MCF 10A (cell line): ENCODE results near the gene GBE1. TPM values are rescaled to one million over a fixed set of nuclear protein-coding genes. Genes with fewer than 3 reads are reported as not detected.

Experiments used
- BruUV-seq: library from RNA; stranded (reverse); fragments of 400-500 nt; replicated peaks from 2 replicates; lab custom pipeline; 2021; lab: Mats Ljungman, UMichigan
- CTCF ChIA-PET: fragments of 300-600 bp; sonication (Branson Sonifier 250); formaldehyde crosslinking; extraction: SDS; loops from one replicate; lab custom pipeline; 2021; ENCODE audit warnings: antibody characterized with exemption, inconsistent platforms; lab: Yijun Ruan, JAX
- POLR2A ChIA-PET: fragments of 300-600, 350-650 bp; sonication (Branson Sonifier 250); formaldehyde crosslinking; extraction: SDS; loops from one replicate; lab custom pipeline; 2020; ENCODE audit warnings: antibody characterized with exemption, inconsistent platforms; lab: Yijun Ruan, JAX
- DNase-seq: peaks from one replicate; pipeline ENCODE4 v3.0.0-alpha.2; 2018; ENCODE audit not compliant: unreplicated experiment
- H3K27ac Mint-ChIP-seq: one replicate; pipeline ENCODE4 v1.8.0; 2022; ENCODE audit warnings: mild to moderate bottlenecking, low read depth, mixed read lengths; ENCODE audit not compliant: unreplicated experiment
- H3K27me3 Mint-ChIP-seq: one replicate; pipeline ENCODE4 v1.8.0; 2022; ENCODE audit warnings: mixed read lengths; ENCODE audit not compliant: insufficient read depth, unreplicated experiment
- H3K36me3 Mint-ChIP-seq: one replicate; pipeline ENCODE4 v1.8.0; 2022; ENCODE audit warnings: mild to moderate bottlenecking, moderate library complexity, mixed read lengths; ENCODE audit not compliant: insufficient read depth, unreplicated experiment
- H3K4me1 Mint-ChIP-seq: one replicate; pipeline ENCODE4 v1.8.0; 2022; ENCODE audit warnings: mixed read lengths; ENCODE audit not compliant: insufficient read depth, unreplicated experiment
- H3K4me3 Mint-ChIP-seq: one replicate; pipeline ENCODE4 v1.8.0; 2022; ENCODE audit warnings: mild to moderate bottlenecking, moderate library complexity, mixed read lengths; ENCODE audit not compliant: unreplicated experiment
- H3K9me3 Mint-ChIP-seq: one replicate; pipeline ENCODE4 v1.8.0; 2022; ENCODE audit warnings: mixed read lengths; ENCODE audit not compliant: unreplicated experiment
- intact Hi-C: fragments of 100-400 bp; cut with micrococcal nuclease; formaldehyde crosslinking; loops from 2 replicates; pipeline ENCODE4 v1.14.1; 2022
- total RNA-seq: library from RNA; stranded (reverse); gene quantifications from 2 replicates; pipeline ENCODE4 v1.2.3, GENCODE V29; 2022
- TF ChIP-seq, protein P1 (sequence below): fragments of 200-600 bp; IDR thresholded peaks from one replicate; pipeline ENCODE4 v1.8.0; 2022; ENCODE audit warnings: antibody characterized with exemption, mild to moderate bottlenecking; ENCODE audit not compliant: unreplicated experiment

Gene GBE1
- total RNA-seq, 1 experiment from 2014 or later = 41.8 TPM

DNA sequence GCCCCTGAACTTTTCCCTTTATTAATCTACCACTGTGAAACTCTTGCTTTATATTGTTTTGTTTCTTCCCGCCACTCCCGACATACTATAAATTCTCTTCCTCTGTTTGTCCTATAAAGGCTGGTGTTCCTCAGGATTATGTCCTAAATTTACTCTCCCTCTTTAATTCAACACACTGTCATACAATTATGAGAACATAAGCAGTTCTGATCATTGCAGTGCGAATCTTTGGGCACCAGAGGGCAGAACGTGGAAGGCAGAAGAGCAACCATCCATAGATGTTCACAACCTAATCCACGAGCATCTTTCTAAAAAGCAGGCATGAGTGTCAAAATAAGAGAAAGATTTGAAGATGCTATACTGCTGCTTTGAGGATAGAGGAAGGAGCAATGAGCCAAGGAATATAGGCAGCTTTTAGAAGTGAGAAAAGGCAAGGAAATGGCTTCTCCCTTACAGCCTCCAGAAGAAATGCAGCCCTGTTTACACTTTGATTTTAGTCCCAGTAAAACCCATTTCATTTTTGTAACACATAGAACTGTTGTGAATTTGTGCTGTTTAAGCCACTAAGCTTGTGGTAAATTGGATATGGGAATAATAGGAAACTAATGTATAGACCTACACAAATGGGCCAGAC lies 179.4 kb downstream of the GBE1 start:
- H3K4me3 Mint-ChIP-seq = no peak overlapping the region
- intact Hi-C loops = loop anchor here (1.0 to 5.0 kb wide), 4 partner anchors 165 to 1941 kb away; no protein-coding TSS in a partner anchor
- H3K36me3 Mint-ChIP-seq = peaks cover 18% of the 10 kb centered on the region
- H3K27me3 Mint-ChIP-seq = no peaks in the 10 kb centered on the region
- no peaks in the 10 kb centered on the region for H3K9me3 Mint-ChIP-seq
- TF ChIP-seq, protein P1, sequence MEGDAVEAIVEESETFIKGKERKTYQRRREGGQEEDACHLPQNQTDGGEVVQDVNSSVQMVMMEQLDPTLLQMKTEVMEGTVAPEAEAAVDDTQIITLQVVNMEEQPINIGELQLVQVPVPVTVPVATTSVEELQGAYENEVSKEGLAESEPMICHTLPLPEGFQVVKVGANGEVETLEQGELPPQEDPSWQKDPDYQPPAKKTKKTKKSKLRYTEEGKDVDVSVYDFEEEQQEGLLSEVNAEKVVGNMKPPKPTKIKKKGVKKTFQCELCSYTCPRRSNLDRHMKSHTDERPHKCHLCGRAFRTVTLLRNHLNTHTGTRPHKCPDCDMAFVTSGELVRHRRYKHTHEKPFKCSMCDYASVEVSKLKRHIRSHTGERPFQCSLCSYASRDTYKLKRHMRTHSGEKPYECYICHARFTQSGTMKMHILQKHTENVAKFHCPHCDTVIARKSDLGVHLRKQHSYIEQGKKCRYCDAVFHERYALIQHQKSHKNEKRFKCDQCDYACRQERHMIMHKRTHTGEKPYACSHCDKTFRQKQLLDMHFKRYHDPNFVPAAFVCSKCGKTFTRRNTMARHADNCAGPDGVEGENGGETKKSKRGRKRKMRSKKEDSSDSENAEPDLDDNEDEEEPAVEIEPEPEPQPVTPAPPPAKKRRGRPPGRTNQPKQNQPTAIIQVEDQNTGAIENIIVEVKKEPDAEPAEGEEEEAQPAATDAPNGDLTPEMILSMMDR = peak; percentile 58
- ChIA-PET CTCF (interaction anchor here (0.6 to 2.1 kb wide), 28 partner anchors 9 to 1959 kb away, joined by 3 to 12 read pairs (median 4); no protein-coding TSS in a partner anchor), POLR2A (interaction anchor here (0.6 kb wide), 2 partner anchors 180 to 744 kb away, joined by 3 to 4 read pairs; partner anchors contain the start of gene GBE1)
- no TSS peak for BruUV-seq
- DNase-seq = peak; percentile 55
- H3K27ac Mint-ChIP-seq = no peak overlapping the region
- peaks cover 6% of the 10 kb centered on the region for H3K4me1 Mint-ChIP-seq

DNA sequence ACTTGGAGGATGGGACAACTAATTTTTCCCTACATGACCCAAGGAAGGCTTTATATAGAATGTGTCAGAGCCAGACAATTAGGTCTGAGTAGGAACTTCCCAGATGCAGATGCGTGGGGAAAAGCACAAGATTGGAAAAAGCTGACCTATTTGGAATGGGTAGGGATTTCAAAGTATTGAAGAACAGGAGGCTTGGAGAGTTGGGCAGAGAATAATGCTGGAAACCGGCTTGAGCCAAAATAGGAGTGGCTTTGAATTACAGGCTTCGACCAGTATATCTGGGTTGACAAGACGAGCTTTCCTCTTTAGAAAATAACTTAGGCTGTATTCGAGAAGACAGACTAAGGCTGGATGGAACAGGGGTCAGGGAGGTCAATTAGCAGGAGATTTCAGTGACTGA lies 181.1 kb downstream of the GBE1 start:
- H3K27ac Mint-ChIP-seq = no peak overlapping the region
- TF ChIP-seq, protein P1 = no peak
- H3K9me3 Mint-ChIP-seq = no peaks in the 10 kb centered on the region
- intact Hi-C loops = loop anchor here (5.0 kb wide), 2 partner anchors 163 to 552 kb away; no protein-coding TSS in a partner anchor
- H3K4me1 Mint-ChIP-seq = peaks cover 6% of the 10 kb centered on the region
- POLR2A ChIA-PET = interaction anchor here (0.6 kb wide), 2 partner anchors 20 to 212 kb away, joined by 3 read pairs; no protein-coding TSS in a partner anchor
- CTCF ChIA-PET = interaction anchor here (0.6 to 1.2 kb wide), 4 partner anchors 10 to 553 kb away, joined by 3 read pairs; no protein-coding TSS in a partner anchor
- DNase-seq = no peak
- no peak overlapping the region for H3K4me3 Mint-ChIP-seq
- no peaks in the 10 kb centered on the region for H3K27me3 Mint-ChIP-seq
- no TSS peak for BruUV-seq
- H3K36me3 Mint-ChIP-seq = peaks cover 23% of the 10 kb centered on the region

DNA sequence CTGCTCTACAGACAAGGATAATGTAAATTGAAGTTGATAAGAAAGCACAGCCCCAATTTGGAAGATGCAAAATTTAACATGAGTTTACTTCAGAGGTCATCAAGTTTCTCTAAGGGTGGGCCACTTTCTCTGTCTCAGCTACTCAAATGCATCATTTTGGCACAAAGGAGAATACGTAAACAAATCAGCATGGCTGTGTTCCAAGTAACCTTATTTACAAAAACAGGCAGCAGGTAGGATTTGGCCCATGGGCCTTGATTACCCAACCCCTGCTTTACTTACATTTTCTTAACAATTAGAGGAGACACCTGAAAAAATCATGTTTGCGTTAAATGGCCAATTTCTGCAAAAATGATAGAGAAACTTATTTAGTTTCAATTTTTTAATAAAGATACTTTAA lies 181.7 kb downstream of the GBE1 start:
- POLR2A ChIA-PET = interaction anchor here (0.6 to 0.7 kb wide), 2 partner anchors 213 to 743 kb away, joined by 3 to 5 read pairs; no protein-coding TSS in a partner anchor
- BruUV-seq = no TSS peak
- DNase-seq = no peak
- intact Hi-C loops = loop anchor here (5.0 kb wide), 2 partner anchors 162 to 553 kb away; no protein-coding TSS in a partner anchor
- H3K9me3 Mint-ChIP-seq = no peaks in the 10 kb centered on the region
- CTCF ChIA-PET = interaction anchor here (1.2 kb wide), 1 partner anchor 160 kb away, joined by 3 read pairs; no protein-coding TSS in a partner anchor
- peaks cover 24% of the 10 kb centered on the region for H3K36me3 Mint-ChIP-seq
- H3K27me3 Mint-ChIP-seq = no peaks in the 10 kb centered on the region
- peaks cover 6% of the 10 kb centered on the region for H3K4me1 Mint-ChIP-seq
- no peak overlapping the region for H3K4me3 Mint-ChIP-seq
- H3K27ac Mint-ChIP-seq = no peak overlapping the region
- TF ChIP-seq, protein P1 = no peak

DNA sequence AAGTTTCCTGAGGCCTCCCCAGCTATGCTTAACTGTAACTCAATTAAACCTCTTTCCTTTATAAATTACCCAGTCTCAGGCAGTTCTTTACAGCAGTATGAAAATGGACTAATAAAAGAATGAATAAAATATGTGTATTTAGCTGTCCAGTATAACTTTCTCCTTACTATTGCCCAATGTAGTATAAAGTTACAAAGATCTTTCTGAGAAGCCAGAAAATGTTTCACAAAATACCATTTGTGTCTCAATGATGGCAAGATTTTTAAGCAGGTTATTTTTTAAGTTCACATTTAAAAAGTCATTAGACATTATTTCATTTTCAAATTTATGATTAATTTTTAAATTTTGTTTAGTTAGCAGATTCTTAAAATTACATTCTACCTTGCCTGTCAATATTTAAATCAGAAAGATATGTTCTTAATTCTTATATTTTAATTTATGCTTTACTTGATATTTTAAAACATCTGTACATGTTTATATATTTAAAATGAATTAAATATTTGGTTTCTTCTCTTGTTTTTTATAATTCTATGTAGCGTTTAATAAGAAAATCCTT lies 189.2 kb downstream of the GBE1 start:
- H3K9me3 Mint-ChIP-seq = no peaks in the 10 kb centered on the region
- TF ChIP-seq, protein P1 = no peak
- ChIA-PET CTCF (interaction anchor here (1.6 kb wide), 2 partner anchors 9 to 10 kb away, joined by 3 to 5 read pairs; no protein-coding TSS in a partner anchor), POLR2A (no interaction called here)
- DNase-seq = no peak
- H3K27me3 Mint-ChIP-seq = no peaks in the 10 kb centered on the region
- H3K36me3 Mint-ChIP-seq = peaks cover 13% of the 10 kb centered on the region
- no TSS peak for BruUV-seq
- H3K4me3 Mint-ChIP-seq = no peak overlapping the region
- H3K4me1 Mint-ChIP-seq = no peaks in the 10 kb centered on the region
- H3K27ac Mint-ChIP-seq = no peak overlapping the region
- intact Hi-C loops = no loop called here
